ENCODE measurements around the gene CDK14.

DNA sequence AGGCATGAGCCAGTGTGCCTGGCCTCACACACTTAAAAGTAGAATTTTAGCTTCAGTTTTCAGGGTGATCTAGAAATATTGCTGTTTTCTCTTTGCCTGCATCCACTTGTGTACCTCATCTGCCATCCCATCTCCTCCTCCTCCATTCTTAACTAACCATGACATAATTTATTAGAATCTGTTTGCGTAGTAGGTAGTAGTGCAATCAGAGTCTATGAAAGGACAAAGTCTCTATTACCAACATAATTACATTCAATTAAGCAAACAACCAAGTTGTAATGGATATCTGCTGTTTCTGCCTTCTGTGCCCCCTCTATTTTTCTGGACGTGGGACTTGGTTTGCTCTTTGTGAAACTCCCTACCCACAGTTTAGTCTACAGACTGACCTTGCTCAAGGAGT lies 72.9 kb downstream of the CDK14 start:
- TF ChIP-seq, protein P1, sequence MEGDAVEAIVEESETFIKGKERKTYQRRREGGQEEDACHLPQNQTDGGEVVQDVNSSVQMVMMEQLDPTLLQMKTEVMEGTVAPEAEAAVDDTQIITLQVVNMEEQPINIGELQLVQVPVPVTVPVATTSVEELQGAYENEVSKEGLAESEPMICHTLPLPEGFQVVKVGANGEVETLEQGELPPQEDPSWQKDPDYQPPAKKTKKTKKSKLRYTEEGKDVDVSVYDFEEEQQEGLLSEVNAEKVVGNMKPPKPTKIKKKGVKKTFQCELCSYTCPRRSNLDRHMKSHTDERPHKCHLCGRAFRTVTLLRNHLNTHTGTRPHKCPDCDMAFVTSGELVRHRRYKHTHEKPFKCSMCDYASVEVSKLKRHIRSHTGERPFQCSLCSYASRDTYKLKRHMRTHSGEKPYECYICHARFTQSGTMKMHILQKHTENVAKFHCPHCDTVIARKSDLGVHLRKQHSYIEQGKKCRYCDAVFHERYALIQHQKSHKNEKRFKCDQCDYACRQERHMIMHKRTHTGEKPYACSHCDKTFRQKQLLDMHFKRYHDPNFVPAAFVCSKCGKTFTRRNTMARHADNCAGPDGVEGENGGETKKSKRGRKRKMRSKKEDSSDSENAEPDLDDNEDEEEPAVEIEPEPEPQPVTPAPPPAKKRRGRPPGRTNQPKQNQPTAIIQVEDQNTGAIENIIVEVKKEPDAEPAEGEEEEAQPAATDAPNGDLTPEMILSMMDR (conservative IDR thresholded peaks at IDR 0.05; ENCODE audit: low read length), result no peak
- TF ChIP-seq EZH2phosphoT487 (IDR thresholded peaks at IDR 0.05; ENCODE audit: borderline replicate concordance), result no peak

All from Loucy (cell line).